Measurements from ENCODE around the gene KSR1. TPM values are rescaled to one million over a fixed set of nuclear protein-coding genes. Genes with fewer than 3 reads are reported as not detected.

KSR1 gene
- total and polyA plus RNA-seq, 2 of the 8 experiments (the other 6 are each of a cell fraction or from before 2014, with no cell fraction given), result 14.1 to 34.7 TPM

GRCh38 chr17:27428781-27429505 is 27.3 kb upstream of the KSR1 start:
- H3K79me1 ChIP-seq (ENCODE audit: low read depth, low read length), result no peaks in the 10 kb centered on the region
- no peak overlapping the region for H3K56ac ChIP-seq (replicated peaks; ENCODE audit: insufficient read length, low read depth, low read length)
- WGBS, 2 experiments (ENCODE audit: extremely low coverage in 1 of 2, insufficient coverage in 1 of 2, insufficient read length in 1 of 2, insufficient replicate concordance in 2 of 2, low coverage in 1 of 2, low lambda C conversion rate in 2 of 2, missing lambda C conversion rate in 1 of 2), result 80% methylated on average over 9 of the region's 9 CpGs; no CpG with 5 or more reads in 1 of the 2 experiments
- no peaks in the 10 kb centered on the region for H4K20me1 ChIP-seq (replicated peaks in 1 of 2; ENCODE audit: control insufficient read depth in 1 of 2, insufficient read depth in 2 of 2, low read length in 2 of 2)
- H3K79me2 ChIP-seq (ENCODE audit: control insufficient read depth in 1 of 2, insufficient read depth in 2 of 2, low read length in 2 of 2), result no peaks in the 10 kb centered on the region
- H3K18ac ChIP-seq (ENCODE audit: extremely low read depth, low read length), result no peak overlapping the region
- H3K9ac ChIP-seq (replicated peaks in 1 of 4; ENCODE audit: extremely low read depth in 1 of 4, low read depth in 3 of 4, low read length in 3 of 4), result no peak overlapping the region
- H3K27me3 ChIP-seq (replicated peaks in 1 of 4; ENCODE audit: control insufficient read depth in 3 of 4, extremely low read depth in 1 of 4, insufficient read depth in 3 of 4, low read length in 3 of 4), result no peaks in the 10 kb centered on the region; a peak in 1 of 7 replicates
- ChIA-PET POLR2A (ENCODE audit: partially characterized antibody) (no interaction called here), CTCF (ENCODE audit: partially characterized antibody) (no interaction called here)
- H4K91ac ChIP-seq (replicated peaks; ENCODE audit: insufficient read length, low read length), result no peak overlapping the region
- no peak overlapping the region for H4K8ac ChIP-seq (ENCODE audit: extremely low read depth, insufficient read depth, low read length)
- H2AK5ac ChIP-seq (ENCODE audit: low read depth, low read length), result no peak overlapping the region
- H3K27ac ChIP-seq (ENCODE audit: low read depth, low read length), result no peak overlapping the region
- H3K14ac ChIP-seq (ENCODE audit: insufficient read length), result no peak overlapping the region
- H4K5ac ChIP-seq (ENCODE audit: insufficient read length, low read depth, low read length), result no peak overlapping the region
- no peaks in the 10 kb centered on the region for H3K9me3 ChIP-seq (ENCODE audit: insufficient read depth in 2 of 2, low read depth in 1 of 2, low read length in 1 of 2)
- no peak overlapping the region for H3K4ac ChIP-seq (replicated peaks; ENCODE audit: insufficient read length, low read depth, low read length)
- no peak overlapping the region for H3K23ac ChIP-seq (ENCODE audit: insufficient read length)
- no peak overlapping the region for H2BK5ac ChIP-seq (ENCODE audit: low read depth, low read length)
- H3K23me2 ChIP-seq (ENCODE audit: low read depth, low read length), result no peaks in the 10 kb centered on the region
- no peaks in the 10 kb centered on the region; a peak in 1 of 7 replicates for H3K4me1 ChIP-seq (replicated peaks in 1 of 4; ENCODE audit: control insufficient read depth in 3 of 4, insufficient read depth in 4 of 4, low read length in 3 of 4)
- DNase-seq (ENCODE audit: low read depth in 1 of 2, low spot score in 2 of 2) (no peak), FAIRE-seq (no peak)
- H2AFZ ChIP-seq (ENCODE audit: low read length), result no peak overlapping the region
- H3K4me3 ChIP-seq (ENCODE audit: extremely low read depth in 1 of 4, insufficient read depth in 2 of 4, low read depth in 3 of 4, low read length in 4 of 4), result no peak overlapping the region
- no peak overlapping the region for H2BK15ac ChIP-seq (ENCODE audit: low read length)
- no peak overlapping the region for H2BK120ac ChIP-seq (replicated peaks; ENCODE audit: low read depth, low read length)
- H3K36me3 ChIP-seq (ENCODE audit: control insufficient read depth in 2 of 4, insufficient read depth in 4 of 4, low read length in 3 of 4), result no peaks in the 10 kb centered on the region
- H3K4me2 ChIP-seq (ENCODE audit: insufficient read depth in 1 of 2, low read depth in 2 of 2, low read length in 2 of 2), result no peak overlapping the region
- H2BK20ac ChIP-seq (ENCODE audit: low read length), result no peak overlapping the region
- H2BK12ac ChIP-seq (ENCODE audit: low read depth, low read length), result no peak overlapping the region
- TF ChIP-seq RXRA (IDR thresholded peaks at IDR 0.05; ENCODE audit: insufficient read depth, low read depth, low read length) (no peak), MAFK (IDR thresholded peaks at IDR 0.05; ENCODE audit: low read depth, low read length) (no peak), POLR2AphosphoS5 (IDR thresholded peaks at IDR 0.05; ENCODE audit: low read depth, low read length) (no peak), SP1 (IDR thresholded peaks at IDR 0.05; ENCODE audit: low read depth, low read length) (no peak), CEBPB (IDR thresholded peaks at IDR 0.05; ENCODE audit: low read depth, low read length) (no peak), CHD1 (IDR thresholded peaks at IDR 0.05; ENCODE audit: low read depth, low read length) (no peak)

Data from H1 (cell line).